ENCODE data around the gene RAB11FIP3. TPM values are rescaled to one million over a fixed set of nuclear protein-coding genes. Genes with fewer than 3 reads are reported as not detected.
A peak's percentile ranks its signal among the peaks of the same experiment; 100 is the strongest.

RAB11FIP3 gene
- total RNA-seq, 2 experiments from 2014 or later = 14.2 to 17.0 TPM

GRCh38 chr16:396605-397004 lies 28.8 kb upstream of the RAB11FIP3 start:
- ChIA-PET CTCF (interaction anchor here (1.5 kb wide), 1 partner anchor 132 kb away, joined by 3 read pairs; no protein-coding TSS in a partner anchor), POLR2A (interaction anchor here (0.7 kb wide), 1 partner anchor 51 kb away, joined by 5 read pairs; no protein-coding TSS in a partner anchor)
- H3K36me3 Mint-ChIP-seq (ENCODE audit: low read depth) = peaks cover 2% of the 10 kb centered on the region
- H3K9me3 Mint-ChIP-seq (ENCODE audit: low read depth) = no peaks in the 10 kb centered on the region
- H3K4me1 Mint-ChIP-seq = peaks cover 31% of the 10 kb centered on the region
- peak overlapping the region; percentile 79 for H3K27ac Mint-ChIP-seq
- no peak for ATAC-seq
- no peak for DNase-seq
- peaks cover 3% of the 10 kb centered on the region for H3K27me3 Mint-ChIP-seq
- peak overlapping the region; percentile 77 for H3K4me3 Mint-ChIP-seq
- intact Hi-C loops (cut with DNase I, micrococcal nuclease) = loop anchor here in 1 of 2 experiments (1.0 kb wide), 1 partner anchor 29 kb away; the partner anchor contains the start of gene RAB11FIP3

GRCh38 chr16:397135-397661 lies 28.3 kb upstream of the RAB11FIP3 start, which contains the start of gene NME4:
Gene NME4 (plus strand): TSS chr16:397199. CDS start chr16:397223, 24 bp downstream.
- POLR2A ChIA-PET = no interaction called here
- CTCF ChIA-PET = no interaction called here
- Mint-ChIP-seq H3K36me3 (ENCODE audit: low read depth) (peaks cover 2% of the 10 kb centered on the region), H3K27me3 (peaks cover 3% of the 10 kb centered on the region), H3K4me3 (peak within 1 kb of the TSS; percentile 77), H3K4me1 (peaks cover 25% of the 10 kb centered on the region), H3K9me3 (ENCODE audit: low read depth) (no peaks in the 10 kb centered on the region), H3K27ac (peak within 1 kb of the TSS; percentile 79)
- intact Hi-C loops (cut with DNase I, micrococcal nuclease) = loop anchor here in 1 of 2 experiments (1.0 kb wide), 1 partner anchor 28 kb away; the partner anchor contains the start of gene RAB11FIP3
- ATAC-seq (no peak), DNase-seq (peak; percentile 57)

GRCh38 chr16:397736-398332 lies 27.6 kb upstream of the RAB11FIP3 start:
- POLR2A ChIA-PET = no interaction called here
- ATAC-seq = no peak
- Mint-ChIP-seq H3K4me3 (peak overlapping the region; percentile 63), H3K9me3 (ENCODE audit: low read depth) (no peaks in the 10 kb centered on the region), H3K27ac (peak overlapping the region; percentile 42), H3K36me3 (ENCODE audit: low read depth) (peaks cover 2% of the 10 kb centered on the region), H3K4me1 (peaks cover 19% of the 10 kb centered on the region), H3K27me3 (peaks cover 3% of the 10 kb centered on the region)
- intact Hi-C loops (cut with DNase I, micrococcal nuclease) = loop anchor here in 1 of 2 experiments (1.0 kb wide), 1 partner anchor 27 kb away; the partner anchor contains the start of gene RAB11FIP3
- DNase-seq = peak; percentile 70
- CTCF ChIA-PET = no interaction called here

- no peak overlapping the region for H3K27ac Mint-ChIP-seq
- CTCF ChIA-PET = interaction anchor here (0.6 kb wide), 1 partner anchor 195 kb away, joined by 3 read pairs; no protein-coding TSS in a partner anchor
- peaks cover 2% of the 10 kb centered on the region for H3K36me3 Mint-ChIP-seq (ENCODE audit: low read depth)
- DNase-seq = no peak
- peak overlapping the region; percentile 82 for H3K4me3 Mint-ChIP-seq
- POLR2A ChIA-PET = no interaction called here
- no peaks in the 10 kb centered on the region for H3K9me3 Mint-ChIP-seq (ENCODE audit: low read depth)
- H3K27me3 Mint-ChIP-seq = peaks cover 3% of the 10 kb centered on the region
- ATAC-seq = no peak
- peaks cover 17% of the 10 kb centered on the region for H3K4me1 Mint-ChIP-seq
- intact Hi-C loops (cut with DNase I, micrococcal nuclease) = no loop called here
Measured at GRCh38 chr16:398561-399339, 26.7 kb upstream of the RAB11FIP3 start.

GRCh38 chr16:399340-400019 lies 26.0 kb upstream of the RAB11FIP3 start:
- H3K4me3 Mint-ChIP-seq = peak overlapping the region; percentile 82
- H3K36me3 Mint-ChIP-seq (ENCODE audit: low read depth) = peaks cover 2% of the 10 kb centered on the region
- no peak overlapping the region for H3K27ac Mint-ChIP-seq
- no peak for ATAC-seq
- ChIA-PET CTCF (no interaction called here), POLR2A (no interaction called here)
- H3K27me3 Mint-ChIP-seq = peaks cover 3% of the 10 kb centered on the region
- intact Hi-C loops (cut with DNase I, micrococcal nuclease) = loop anchor here in 1 of 2 experiments (2.0 to 10.0 kb wide), 4 partner anchors 269 to 1215 kb away; partner anchors contain the start of genes CRAMP1, IFT140, JMJD8 and RHOT2
- peaks cover 17% of the 10 kb centered on the region for H3K4me1 Mint-ChIP-seq
- no peaks in the 10 kb centered on the region for H3K9me3 Mint-ChIP-seq (ENCODE audit: low read depth)
- no peak for DNase-seq

- no peak for DNase-seq
- CTCF ChIA-PET = interaction anchor here (1.8 kb wide), 1 partner anchor 25 kb away, joined by 4 read pairs; the partner anchor contains the start of gene RAB11FIP3
- Mint-ChIP-seq H3K27ac (peak overlapping the region; percentile 87), H3K4me3 (peak overlapping the region; percentile 82), H3K36me3 (ENCODE audit: low read depth) (peaks cover 2% of the 10 kb centered on the region), H3K27me3 (peaks cover 3% of the 10 kb centered on the region), H3K4me1 (peaks cover 17% of the 10 kb centered on the region), H3K9me3 (ENCODE audit: low read depth) (no peaks in the 10 kb centered on the region)
- no peak for ATAC-seq
- intact Hi-C loops (cut with DNase I, micrococcal nuclease) = loop anchor here in 1 of 2 experiments (2.0 to 10.0 kb wide), 4 partner anchors 269 to 1215 kb away; partner anchors contain the start of genes CRAMP1, IFT140, JMJD8 and RHOT2
- POLR2A ChIA-PET = no interaction called here
Measured at GRCh38 chr16:400061-400591, 25.3 kb upstream of the RAB11FIP3 start.

- Mint-ChIP-seq H3K9me3 (ENCODE audit: low read depth) (no peaks in the 10 kb centered on the region), H3K27me3 (no peaks in the 10 kb centered on the region), H3K4me1 (peaks cover 10% of the 10 kb centered on the region), H3K4me3 (peak within 1 kb of the TSS; percentile 82), H3K27ac (peak within 1 kb of the TSS; percentile 87), H3K36me3 (ENCODE audit: low read depth) (peaks cover 2% of the 10 kb centered on the region)
- ATAC-seq = peak; percentile 87
- peak; percentile 100 for DNase-seq
- CTCF ChIA-PET = interaction anchor here (0.6 to 1.8 kb wide), 3 partner anchors 19 to 24 kb away, joined by 3 to 4 read pairs (median 3); partner anchors contain the start of gene RAB11FIP3
- intact Hi-C loops (cut with DNase I, micrococcal nuclease) = loop anchor here in 1 of 2 experiments (1.0 to 10.0 kb wide), 16 partner anchors 9 to 1213 kb away; partner anchors contain the start of genes AXIN1, CAPN15, CHTF18 and CRAMP1
- POLR2A ChIA-PET = interaction anchor here (1.1 kb wide), 1 partner anchor 19 kb away, joined by 3 read pairs; the partner anchor contains the start of gene PGAP6
Measured at GRCh38 chr16:401468-402348, 23.7 kb upstream of the RAB11FIP3 start, which contains the start of gene DECR2. Gene DECR2 (plus strand): TSS chr16:401885. CDS start chr16:401964, 79 bp downstream.

GRCh38 chr16:404971-405486 lies 20.4 kb upstream of the RAB11FIP3 start:
- Mint-ChIP-seq H3K27me3 (no peaks in the 10 kb centered on the region), H3K4me3 (no peak overlapping the region), H3K27ac (no peak overlapping the region), H3K36me3 (ENCODE audit: low read depth) (no peaks in the 10 kb centered on the region), H3K9me3 (ENCODE audit: low read depth) (no peaks in the 10 kb centered on the region), H3K4me1 (peaks cover 7% of the 10 kb centered on the region)
- ATAC-seq (no peak), DNase-seq (no peak)
- ChIA-PET CTCF (no interaction called here), POLR2A (no interaction called here)
- intact Hi-C loops (cut with DNase I, micrococcal nuclease) = loop anchor here in 1 of 2 experiments (5.0 to 10.0 kb wide), 3 partner anchors 277 to 1210 kb away; partner anchors contain the start of genes CRAMP1, IFT140, JMJD8 and STUB1

GRCh38 chr16:405548-406506 lies 19.6 kb upstream of the RAB11FIP3 start:
- Mint-ChIP-seq H3K36me3 (ENCODE audit: low read depth) (no peaks in the 10 kb centered on the region), H3K4me3 (no peak overlapping the region), H3K27me3 (no peaks in the 10 kb centered on the region), H3K4me1 (no peaks in the 10 kb centered on the region), H3K9me3 (ENCODE audit: low read depth) (no peaks in the 10 kb centered on the region), H3K27ac (no peak overlapping the region)
- ChIA-PET POLR2A (no interaction called here), CTCF (no interaction called here)
- no peak for DNase-seq
- intact Hi-C loops (cut with DNase I, micrococcal nuclease) = loop anchor here in 1 of 2 experiments (10.0 kb wide), 1 partner anchor 1209 kb away; the partner anchor contains the start of genes CRAMP1 and IFT140
- ATAC-seq = no peak

Data from activated CD4-positive, alpha-beta T cell treated with anti-CD3 and anti-CD28 coated beads for 36 hours (primary cell).